Tibial artery (tissue), 4 donors: ENCODE results near the gene RICTOR.

Source experiments
- DNase-seq, 2 donors: peaks; one replicate each; pipeline ENCODE4 v3.0.0-alpha.2; 2019
- H3K27ac ChIP-seq, 2 donors: fragments of 200-600 bp; sonication (generic) in 1 of 2; 1 replicate in 1 of 2; 2 replicates in 1 of 2; pipeline ENCODE4 v1.5.1; 2018 to 2019; ENCODE audit warnings: mild to moderate bottlenecking in 1 of 2
- H3K27me3 ChIP-seq, 2 donors: fragments of 200-600 bp; sonication (generic) in 1 of 2; one replicate each; pipeline versions ENCODE4 v1.5.1 to v1.6.0; 2016 to 2019
- H3K36me3 ChIP-seq, 3 donors: fragments of 200-600 bp; sonication (generic) in 2 of 3; one replicate each; pipeline ENCODE4 v1.5.1; 2016 to 2019; ENCODE audit warnings: mild to moderate bottlenecking in 2 of 3
- H3K4me1 ChIP-seq, 4 donors: fragments of 200-600 bp; sonication (generic) in 2 of 4; 1 replicate in 3 of 4; 2 replicates in 1 of 4; pipeline ENCODE4 v1.5.1; 2016 to 2019
- H3K4me3 ChIP-seq, 2 donors: fragments of 200-600 bp; sonication (generic) in 1 of 2; 1 replicate in 1 of 2; 2 replicates in 1 of 2; pipeline ENCODE4 v1.5.1; 2018 to 2019; ENCODE audit warnings: mild to moderate bottlenecking in 2 of 2
- H3K9me3 ChIP-seq, 3 donors: fragments of 200-600 bp; sonication (generic) in 1 of 3; one replicate each; pipeline ENCODE4 v1.5.1; 2016 to 2019
- intact Hi-C: fragments of 100-400 bp; cut with DNase I; formaldehyde crosslinking; loops from one replicate; pipeline ENCODE4 v1.15.0; 2023; ENCODE audit warnings: low total_unique reads
- TF ChIP-seq, protein P1 (sequence below), 2 experiments: fragments of 200-600 bp in 1 of 2; fragments of 450-650 bp in 1 of 2; IDR thresholded peaks; one replicate each; pipeline ENCODE4 v1.5.1; 2017 to 2019; ENCODE audit warnings: antibody characterized with exemption in 2 of 2, mild to moderate bottlenecking in 1 of 2, moderate library complexity in 1 of 2

Gene RICTOR

DNA sequence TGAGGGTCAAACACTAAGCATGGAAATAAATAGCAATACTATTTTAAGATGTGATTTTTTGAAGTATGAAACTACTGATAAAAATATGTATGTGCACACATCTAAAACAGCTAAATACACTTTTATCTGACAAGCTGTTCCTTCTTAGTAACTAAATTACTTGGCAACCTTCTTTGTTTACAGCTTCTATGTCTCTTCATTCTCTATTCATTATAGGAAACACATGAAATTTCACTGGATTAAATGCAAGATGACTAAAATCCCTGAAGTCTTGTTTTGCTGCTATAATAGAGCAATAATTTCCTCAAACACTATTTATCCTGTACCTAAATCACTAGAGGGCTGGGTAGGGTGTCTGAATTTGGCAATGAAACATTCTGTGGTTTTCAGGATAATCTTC lies 11.7 kb downstream of the RICTOR start:
- Histone ChIP-seq H3K36me3 (peaks cover 8 to 14% (median 14%) of the 10 kb centered on the region in 3 donors), H3K27ac (no peak overlapping the region), H3K9me3 (no peaks in the 10 kb centered on the region), H3K27me3 (no peaks in the 10 kb centered on the region), H3K4me1 (peaks cover 0 to 55% (median 14%) of the 10 kb centered on the region in 4 donors), H3K4me3 (no peak overlapping the region)
- DNase-seq: no peak
- intact Hi-C loops: no loop called here
- TF ChIP-seq, protein P1, sequence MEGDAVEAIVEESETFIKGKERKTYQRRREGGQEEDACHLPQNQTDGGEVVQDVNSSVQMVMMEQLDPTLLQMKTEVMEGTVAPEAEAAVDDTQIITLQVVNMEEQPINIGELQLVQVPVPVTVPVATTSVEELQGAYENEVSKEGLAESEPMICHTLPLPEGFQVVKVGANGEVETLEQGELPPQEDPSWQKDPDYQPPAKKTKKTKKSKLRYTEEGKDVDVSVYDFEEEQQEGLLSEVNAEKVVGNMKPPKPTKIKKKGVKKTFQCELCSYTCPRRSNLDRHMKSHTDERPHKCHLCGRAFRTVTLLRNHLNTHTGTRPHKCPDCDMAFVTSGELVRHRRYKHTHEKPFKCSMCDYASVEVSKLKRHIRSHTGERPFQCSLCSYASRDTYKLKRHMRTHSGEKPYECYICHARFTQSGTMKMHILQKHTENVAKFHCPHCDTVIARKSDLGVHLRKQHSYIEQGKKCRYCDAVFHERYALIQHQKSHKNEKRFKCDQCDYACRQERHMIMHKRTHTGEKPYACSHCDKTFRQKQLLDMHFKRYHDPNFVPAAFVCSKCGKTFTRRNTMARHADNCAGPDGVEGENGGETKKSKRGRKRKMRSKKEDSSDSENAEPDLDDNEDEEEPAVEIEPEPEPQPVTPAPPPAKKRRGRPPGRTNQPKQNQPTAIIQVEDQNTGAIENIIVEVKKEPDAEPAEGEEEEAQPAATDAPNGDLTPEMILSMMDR (IDR thresholded peaks at IDR 0.05): no peak

DNA sequence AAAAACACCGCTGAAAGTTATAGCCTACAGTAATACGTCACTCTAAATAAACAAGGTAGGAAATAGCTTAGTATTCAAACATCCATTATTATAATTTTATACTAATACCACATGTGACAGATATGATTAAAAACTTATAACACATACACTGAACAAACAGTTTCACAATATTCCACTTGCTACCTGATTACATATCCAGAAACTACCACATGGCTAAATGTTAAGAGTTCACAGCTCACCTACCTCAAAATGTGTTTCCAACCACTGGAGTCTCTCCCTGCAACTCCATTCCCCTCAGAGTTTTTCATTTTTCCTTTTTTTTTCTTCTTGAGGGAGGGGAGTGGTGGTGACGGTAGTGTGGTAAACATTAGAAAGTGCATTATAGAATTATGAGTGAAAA lies 12.1 kb downstream of the RICTOR start:
- Histone ChIP-seq H3K36me3 (peaks cover 8 to 12% (median 12%) of the 10 kb centered on the region in 3 donors), H3K27ac (no peak overlapping the region), H3K4me3 (no peak overlapping the region), H3K4me1 (peaks cover 0 to 59% (median 14%) of the 10 kb centered on the region in 4 donors), H3K27me3 (no peaks in the 10 kb centered on the region), H3K9me3 (no peaks in the 10 kb centered on the region)
- no peak for DNase-seq
- TF ChIP-seq, protein P1 (IDR thresholded peaks at IDR 0.05): no peak
- intact Hi-C loops: no loop called here

DNA sequence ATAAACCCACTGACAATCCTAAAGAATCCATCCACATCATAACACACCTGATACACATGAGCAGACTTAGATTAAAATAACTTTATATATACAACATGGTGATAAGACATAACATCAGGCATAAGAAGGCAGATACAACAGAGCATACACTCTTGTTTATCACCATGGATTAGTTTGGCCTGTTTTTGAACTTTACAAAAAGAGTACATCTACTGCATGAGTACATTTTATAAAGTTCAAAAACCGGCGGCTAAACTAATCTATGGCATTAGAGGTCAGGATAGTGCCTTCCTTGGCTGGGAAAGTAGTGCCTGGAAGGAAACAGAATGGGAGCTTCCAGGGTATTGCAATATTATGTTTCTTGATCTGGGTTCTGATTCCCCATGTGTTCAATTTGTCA lies 15.1 kb downstream of the RICTOR start:
- Histone ChIP-seq H3K27ac (no peak overlapping the region), H3K27me3 (no peaks in the 10 kb centered on the region), H3K36me3 (peaks cover 0 to 7% (median 0%) of the 10 kb centered on the region in 3 donors), H3K4me3 (no peak overlapping the region), H3K9me3 (no peaks in the 10 kb centered on the region), H3K4me1 (peaks cover 0 to 51% (median 14%) of the 10 kb centered on the region in 4 donors)
- no peak for DNase-seq
- TF ChIP-seq, protein P1 (IDR thresholded peaks at IDR 0.05): no peak
- intact Hi-C loops: no loop called here

DNA sequence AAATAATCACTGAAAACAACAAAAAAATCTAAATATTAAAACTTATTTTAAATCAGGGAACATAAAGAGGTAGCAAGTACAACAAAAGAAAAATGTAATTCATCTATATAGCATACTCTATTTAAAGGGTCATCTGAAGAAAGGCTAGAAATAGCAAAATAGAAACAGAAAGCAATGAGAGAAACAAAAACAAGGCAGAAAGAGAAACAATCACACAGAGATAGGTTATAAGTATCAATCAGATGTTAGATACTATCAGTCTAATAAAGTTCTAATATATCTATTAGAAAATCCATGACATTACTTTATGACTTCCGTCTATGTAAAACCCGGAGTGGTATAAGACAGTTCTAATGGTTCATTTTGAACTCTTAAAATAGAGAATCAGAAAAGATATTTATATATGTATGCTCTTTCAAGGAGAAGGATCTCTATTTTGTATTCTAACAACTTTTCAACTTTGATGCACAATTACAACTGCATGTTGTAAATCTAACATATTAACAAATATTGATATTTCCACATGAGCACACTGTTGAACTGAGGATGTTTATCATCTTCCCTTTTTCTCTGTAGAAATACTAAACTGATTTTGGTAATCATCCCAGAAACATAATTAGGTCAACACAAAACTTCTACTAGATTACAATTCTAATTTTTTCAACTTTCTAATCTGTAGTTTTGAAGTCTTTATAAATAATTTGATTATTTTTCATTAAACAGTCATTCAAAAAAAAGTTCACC lies 15.8 kb downstream of the RICTOR start:
- Histone ChIP-seq H3K4me1 (peaks cover 0 to 44% (median 14%) of the 10 kb centered on the region in 4 donors), H3K27ac (peak overlapping the region in 1 of 2 donors; percentile 28), H3K9me3 (no peaks in the 10 kb centered on the region), H3K4me3 (no peak overlapping the region), H3K36me3 (peaks cover 0 to 7% (median 0%) of the 10 kb centered on the region in 3 donors), H3K27me3 (no peaks in the 10 kb centered on the region)
- DNase-seq: no peak
- TF ChIP-seq, protein P1 (IDR thresholded peaks at IDR 0.05): no peak
- intact Hi-C loops: no loop called here

DNA sequence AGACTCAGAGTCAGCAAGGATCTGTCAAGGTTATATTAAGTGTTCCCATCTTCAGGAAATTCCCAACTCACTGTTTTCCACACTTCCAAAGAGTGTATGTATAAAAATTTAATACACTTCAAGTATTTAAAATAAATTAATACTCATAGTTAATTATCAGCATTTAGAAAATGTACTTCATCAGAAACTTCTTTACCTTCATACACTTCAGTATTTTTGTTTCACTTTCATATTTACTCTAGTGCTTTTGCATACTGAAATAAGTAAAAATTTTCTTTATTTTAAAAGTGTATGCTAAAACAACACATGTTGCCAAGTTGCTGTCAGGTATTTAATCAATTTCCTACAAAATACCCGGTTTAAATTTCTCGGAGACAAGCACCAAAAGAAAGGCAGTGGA lies 16.5 kb downstream of the RICTOR start:
- H3K9me3 ChIP-seq: no peaks in the 10 kb centered on the region
- peaks cover 0 to 7% (median 0%) of the 10 kb centered on the region in 3 donors for H3K36me3 ChIP-seq
- no peaks in the 10 kb centered on the region for H3K27me3 ChIP-seq
- TF ChIP-seq, protein P1 (IDR thresholded peaks at IDR 0.05): no peak
- intact Hi-C loops: no loop called here
- DNase-seq: no peak
- peak overlapping the region in 1 of 2 donors; percentile 18 for H3K4me3 ChIP-seq
- H3K27ac ChIP-seq: peak overlapping the region in 1 of 2 donors; percentile 28
- H3K4me1 ChIP-seq: peaks cover 0 to 38% (median 11%) of the 10 kb centered on the region in 4 donors
